HT1080 (cell line): ENCODE results near the gene CHCHD4. TPM values are rescaled to one million over a fixed set of nuclear protein-coding genes. Genes with fewer than 3 reads are reported as not detected.

Experiments
- DNase-seq: peaks from one replicate; pipeline ENCODE4 v3.0.0-alpha.2; 2015; ENCODE audit warnings: low read depth
- polyA plus RNA-seq, 2 experiments: library from polyadenylated mRNA; depleted of rRNA; stranded (reverse); fragments of >200 nt; gene quantifications; 2 replicates each; pipeline ENCODE4 v1.2.3, GENCODE V29; 2015
- total RNA-seq: library from RNA; depleted of rRNA; stranded (reverse); fragments of >200 nt; shearing (Covaris generic); gene quantifications from 2 replicates; pipeline ENCODE4 v1.2.3, GENCODE V29; 2014; rRNA removed

The CHCHD4 gene
- 39.7 and 46.1 TPM in 2 replicates for total RNA-seq
- polyA plus RNA-seq (2015; cell fraction: cytosol; rRNA removed), result 36.3 and 36.9 TPM in 2 replicates
- 13.3 and 14.8 TPM in 2 replicates for polyA plus RNA-seq (2015; cell fraction: nucleus; rRNA removed)

GRCh38 chr3:14124615-14125192, at the start of gene CHCHD4, which contains the start of gene TMEM43:
Gene CHCHD4, minus strand, starts transcription at chr3:14124870. Its CDS starts 194 bp downstream, at chr3:14124676.
Gene TMEM43, plus strand, starts transcription at chr3:14125052. Its CDS starts 142 bp downstream, at chr3:14125194.
- DNase-seq, result peak; percentile 98

DNA sequence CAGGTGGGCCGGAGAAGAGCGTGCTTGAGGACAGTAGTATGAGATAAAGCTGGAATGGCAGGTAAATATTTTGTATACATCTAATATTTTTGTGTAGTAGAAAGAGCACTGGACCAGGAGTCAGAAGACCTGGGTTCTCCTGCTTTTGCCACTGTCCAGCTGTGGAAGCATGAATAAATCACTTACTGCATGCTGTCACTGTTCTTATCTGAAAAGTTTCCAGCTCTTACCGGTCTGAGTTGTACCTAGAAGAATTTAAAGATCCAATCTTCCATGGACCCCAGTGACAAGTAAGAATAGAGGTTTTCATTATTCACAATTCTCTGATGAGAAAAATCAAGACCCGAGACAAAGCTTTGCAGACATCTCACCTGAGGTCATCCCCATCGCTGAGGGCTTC, 47.8 kb upstream of the CHCHD4 start:
- no peak for DNase-seq

DNA sequence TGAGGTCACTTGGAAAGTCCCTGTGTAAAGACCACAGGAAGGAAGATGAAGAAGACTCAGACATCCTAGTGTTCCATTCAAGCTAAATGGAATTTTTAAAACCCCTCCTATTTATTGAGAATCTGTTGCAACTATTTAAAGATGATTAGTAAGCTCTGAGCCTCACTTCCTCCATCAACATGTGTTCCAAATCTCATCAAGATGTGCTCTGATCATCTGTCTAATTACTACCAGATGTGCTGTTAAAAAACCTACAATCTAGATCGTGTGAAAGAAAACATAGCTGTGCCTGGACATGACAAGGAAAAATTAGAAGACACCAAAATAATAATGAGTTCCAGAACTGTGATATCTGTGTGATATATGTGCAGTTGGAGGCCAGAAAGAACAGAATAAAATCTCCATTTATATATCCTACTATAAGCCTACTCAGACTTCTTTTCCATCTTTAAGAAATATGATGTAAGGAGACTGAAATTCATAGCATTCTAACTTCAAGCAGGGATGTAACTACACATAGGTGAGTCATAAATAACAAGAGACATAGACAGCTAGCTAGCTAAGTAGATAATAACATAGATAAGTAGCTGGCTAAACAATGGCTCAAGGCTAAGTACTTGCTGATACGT, 46.0 kb upstream of the CHCHD4 start:
- no peak for DNase-seq

DNA sequence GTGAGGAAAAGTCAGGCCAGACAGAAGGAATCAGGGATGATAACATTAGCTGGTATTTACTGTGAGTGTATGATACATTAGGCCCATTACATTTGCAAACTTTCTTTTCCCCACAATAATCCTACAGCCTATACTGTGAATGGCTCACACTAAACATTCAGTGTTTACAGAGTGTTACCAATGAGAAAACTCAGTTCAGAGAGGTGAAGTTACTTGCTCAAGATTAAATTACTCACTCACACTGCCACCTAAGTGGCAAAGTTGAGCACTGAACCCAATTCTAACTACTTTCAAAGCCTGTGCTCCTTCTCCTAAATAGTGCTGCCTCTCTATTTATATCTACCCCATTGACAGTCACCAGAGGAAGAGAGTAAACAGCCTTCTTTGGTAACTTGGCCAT, 45.2 kb upstream of the CHCHD4 start:
- no peak for DNase-seq

- no peak for DNase-seq
Measured at GRCh38 chr3:14169435-14169834, 44.8 kb upstream of the CHCHD4 start.

DNA sequence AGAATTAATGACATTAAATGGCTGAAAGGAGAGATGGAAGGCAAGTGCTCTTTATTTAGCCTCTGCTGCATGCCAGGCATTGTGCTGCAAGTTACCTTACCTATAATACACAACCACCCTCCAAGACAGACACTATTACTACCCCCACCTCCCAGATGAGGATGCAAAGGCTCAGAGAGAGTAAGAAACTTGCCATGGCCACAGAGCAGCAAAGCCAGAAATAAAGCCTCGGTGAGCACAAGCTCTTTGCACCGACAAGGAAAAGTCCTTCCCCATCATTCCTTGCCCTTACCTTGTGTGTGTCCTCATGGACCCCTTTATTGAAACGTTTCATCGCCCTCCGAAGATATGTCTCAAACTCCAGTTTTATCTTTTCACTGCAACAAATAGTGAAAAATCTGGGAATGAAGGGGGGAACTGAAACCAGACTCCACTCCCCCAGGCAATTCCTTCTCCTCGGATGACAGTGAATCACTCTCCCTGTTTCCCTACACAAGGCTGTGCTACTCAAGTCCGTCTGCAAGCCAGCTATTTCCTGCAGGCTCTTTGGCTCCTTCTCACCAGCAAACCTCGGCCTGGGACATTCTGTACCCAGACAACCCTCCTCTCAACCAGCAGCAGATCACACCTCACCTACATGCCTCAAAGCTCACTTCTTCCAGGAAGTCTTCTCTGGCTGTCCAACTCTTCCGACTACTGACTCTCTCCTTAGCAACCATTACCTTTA, 42.4 kb upstream of the CHCHD4 start:
- DNase-seq, result no peak

- no peak for DNase-seq
Measured at GRCh38 chr3:14162178-14162577, 37.5 kb upstream of the CHCHD4 start.

- no peak for DNase-seq
Measured at GRCh38 chr3:14161282-14161681, 36.6 kb upstream of the CHCHD4 start.

DNA sequence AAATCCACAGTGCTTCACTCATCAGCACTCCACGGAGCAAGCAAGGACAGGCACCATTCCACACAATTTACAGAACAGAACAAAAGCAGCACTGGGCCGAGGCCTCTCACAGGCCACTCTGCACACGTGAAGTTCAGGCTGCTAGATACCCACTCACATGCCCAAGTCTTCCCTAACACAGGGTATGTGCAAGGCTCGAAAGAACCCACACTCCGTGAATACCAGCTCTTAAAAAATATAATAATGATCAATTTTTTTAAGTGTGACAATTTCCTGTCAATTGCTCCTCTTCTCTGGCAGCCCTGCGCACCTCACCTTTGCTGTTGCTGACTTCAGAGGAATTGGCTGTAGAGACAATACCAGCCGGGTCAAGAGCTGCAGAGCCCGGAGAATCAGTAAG, 34.8 kb upstream of the CHCHD4 start:
- no peak for DNase-seq

DNA sequence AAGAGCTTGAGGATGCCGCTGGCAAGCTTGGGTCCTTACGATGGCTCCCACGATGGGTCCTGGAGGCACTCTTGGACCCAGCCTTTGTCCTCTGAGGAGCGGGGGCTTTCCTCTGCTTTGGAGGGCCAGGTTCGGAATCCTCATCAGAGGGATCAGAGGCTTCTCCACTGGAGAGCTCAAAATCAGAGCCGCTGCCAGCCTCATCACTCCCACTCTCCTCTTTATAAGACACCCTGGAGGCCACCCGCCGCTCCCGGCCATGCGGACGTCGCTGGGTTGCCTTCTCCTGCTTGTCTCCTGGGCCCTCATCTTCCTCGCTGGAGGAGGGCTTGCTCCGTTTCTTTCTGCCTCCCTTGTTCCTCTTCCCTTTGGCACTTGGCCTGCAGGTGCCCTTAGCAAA, 33.7 kb upstream of the CHCHD4 start:
- DNase-seq, result no peak

GRCh38 chr3:14157951-14158350, 33.3 kb upstream of the CHCHD4 start:
- no peak for DNase-seq

DNA sequence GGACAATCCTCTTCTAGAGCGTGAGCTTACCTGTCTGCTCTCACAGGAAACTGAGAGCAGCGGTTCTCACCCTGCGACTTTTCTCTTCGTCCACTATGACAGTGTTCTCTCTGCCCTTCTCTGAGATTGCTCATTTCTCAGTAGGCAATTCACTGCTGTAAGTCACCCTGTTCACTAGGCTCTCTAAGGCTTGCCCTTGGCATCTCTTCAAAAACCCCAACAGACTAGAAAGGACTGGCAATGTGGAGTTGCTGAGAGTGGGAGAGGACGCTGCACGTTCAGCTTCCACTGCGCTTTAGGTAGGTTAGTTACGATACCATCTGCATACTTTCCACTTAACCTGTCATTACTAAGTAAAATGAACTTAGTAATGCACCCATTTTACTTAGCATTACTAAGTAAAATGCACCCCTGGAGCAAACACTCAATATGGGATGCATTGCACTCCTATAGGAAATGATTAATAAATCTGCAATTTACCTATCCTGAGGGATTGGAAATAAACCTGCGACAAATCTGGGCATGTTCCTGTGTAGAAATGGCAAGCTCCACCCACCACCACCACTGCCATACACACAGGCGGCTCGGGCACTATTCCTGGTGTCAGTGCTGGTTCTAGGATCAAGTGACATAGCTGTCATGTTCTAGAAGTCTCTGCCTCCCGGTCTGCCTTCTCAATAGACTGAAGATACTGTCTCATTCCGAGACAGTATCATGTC, 32.3 kb upstream of the CHCHD4 start:
- DNase-seq, result no peak

DNA sequence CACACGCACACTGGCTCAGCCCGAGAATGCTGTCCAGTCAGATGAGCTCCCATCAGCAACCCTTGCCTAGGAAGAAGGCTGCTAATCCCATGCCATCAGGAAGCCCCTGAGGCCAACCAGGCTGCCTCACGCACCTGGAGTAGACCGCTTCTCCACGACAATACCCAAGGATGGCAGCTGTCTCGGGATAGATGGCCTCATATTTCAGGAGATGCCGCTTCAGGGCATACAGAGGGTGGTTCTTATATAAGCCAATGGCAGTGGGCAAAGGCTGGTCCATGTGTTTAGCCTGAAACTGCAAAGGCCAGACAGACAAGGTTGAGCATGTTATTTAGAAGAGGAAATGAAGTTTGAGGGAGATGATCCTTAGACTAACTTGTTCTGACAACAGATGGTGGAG, 31.5 kb upstream of the CHCHD4 start:
- no peak for DNase-seq

- no peak for DNase-seq
Measured at GRCh38 chr3:14154895-14155440, 30.3 kb upstream of the CHCHD4 start.

DNA sequence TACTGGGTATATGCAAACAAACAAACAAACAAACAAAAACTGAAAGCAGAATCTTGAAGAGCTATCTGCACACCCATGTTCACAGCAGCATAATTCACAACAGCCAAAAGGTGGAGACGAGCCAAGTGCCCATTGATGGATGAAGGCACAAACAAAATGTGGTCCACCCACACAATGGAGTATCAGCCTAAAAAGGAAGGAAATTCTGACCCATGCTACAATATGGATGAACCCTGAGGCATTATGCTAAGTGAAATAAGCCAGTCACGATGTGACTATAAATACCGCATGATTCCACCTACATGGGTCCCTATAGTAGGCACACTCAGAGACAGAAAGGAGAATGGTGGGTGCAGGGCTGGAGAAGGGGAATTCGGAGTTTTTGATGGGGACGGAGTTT, 29.6 kb upstream of the CHCHD4 start:
- DNase-seq, result no peak

DNA sequence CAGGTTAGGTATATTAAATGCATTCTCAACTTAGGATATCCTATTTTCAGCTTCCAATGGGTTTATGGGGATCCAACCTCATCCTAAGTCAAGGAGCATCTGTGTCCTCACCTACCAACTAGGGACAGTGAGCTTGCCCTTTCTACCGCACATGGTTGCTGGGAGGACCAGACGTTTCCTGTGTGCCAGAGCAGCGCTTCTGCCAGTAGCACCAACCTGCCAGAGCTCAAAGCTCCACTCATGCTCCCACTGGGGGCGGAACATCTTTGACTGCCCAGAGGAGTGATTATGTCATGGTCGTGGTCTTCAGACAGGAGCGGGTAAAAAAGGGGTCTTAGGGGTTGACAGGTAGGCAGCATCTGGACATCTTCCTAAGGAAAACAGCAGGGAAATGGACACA, 29.0 kb upstream of the CHCHD4 start:
- no peak for DNase-seq

GRCh38 chr3:14152963-14153355, 28.3 kb upstream of the CHCHD4 start:
- DNase-seq, result no peak

- DNase-seq, result no peak
Measured at GRCh38 chr3:14152233-14152962, 27.7 kb upstream of the CHCHD4 start.

- no peak for DNase-seq
Measured at GRCh38 chr3:14151471-14152083, 26.9 kb upstream of the CHCHD4 start.

- no peak for DNase-seq
Measured at GRCh38 chr3:14150491-14151230, 26.0 kb upstream of the CHCHD4 start.
